Hematopoietic multipotent progenitor cell (in vitro differentiated cells): Measurements from ENCODE around the gene TPRX2. TPM values are rescaled to one million over a fixed set of nuclear protein-coding genes. Genes with fewer than 3 reads are reported as not detected.
"Not testable (repeated sequence)": the region's sequence is repeated elsewhere in the genome, so short reads cannot be mapped to it uniquely, and the experiment has no call there.

ENCODE experiments used
- DNase-seq, 3 donors: peaks; one replicate each; pipeline ENCODE4 v3.0.0-alpha.2; 2011 to 2015; ENCODE audit warnings: low read depth in 2 of 3, low spot score in 2 of 3
- total RNA-seq: library from RNA; depleted of rRNA; stranded (reverse); fragments of >200 nt; gene quantifications from one replicate; pipeline ENCODE4 v1.2.3, GENCODE V29; 2012

TPRX2 gene
- total RNA-seq, 1 donor, result not detected

- DNase-seq, result no peak
These were observed 1.7 kb downstream of the TPRX2 start for GRCh38 chr19:47860602-47861297.

GRCh38 chr19:47861630-47862029, 2.6 kb downstream of the TPRX2 start:
- no peak for DNase-seq

GRCh38 chr19:47863514-47863936, 4.5 kb downstream of the TPRX2 start:
- DNase-seq, result peak; percentile 50 to 85 (median 70)

- no peak for DNase-seq
These were observed 6.1 kb downstream of the TPRX2 start for GRCh38 chr19:47865166-47865565.

GRCh38 chr19:47878906-47879305, 19.9 kb downstream of the TPRX2 start:
- DNase-seq, result no peak

GRCh38 chr19:47879385-47879784, 20.4 kb downstream of the TPRX2 start:
- peak in 1 of 3 donors; percentile 44 for DNase-seq

GRCh38 chr19:47881757-47882156, 22.7 kb downstream of the TPRX2 start:
- DNase-seq, result no peak

GRCh38 chr19:47882890-47883289, 23.9 kb downstream of the TPRX2 start:
- no peak for DNase-seq

- no peak for DNase-seq
These were observed 26.0 kb downstream of the TPRX2 start for GRCh38 chr19:47885067-47885463.

GRCh38 chr19:47886010-47886559, 27.1 kb downstream of the TPRX2 start, which contains the start of gene SULT2A1:
Gene SULT2A1, minus strand, starts transcription at chr19:47886315. Its CDS starts 58 bp downstream, at chr19:47886257.
- no peak for DNase-seq

- DNase-seq, result no peak
These were observed 32.0 kb downstream of the TPRX2 start for GRCh38 chr19:47890865-47891621.

GRCh38 chr19:47891622-47891922, 32.5 kb downstream of the TPRX2 start:
- DNase-seq, result no peak

GRCh38 chr19:47891923-47892666, 33.1 kb downstream of the TPRX2 start:
- peak in 2 of 3 donors; percentile 72 to 87 for DNase-seq

- no peak for DNase-seq
These were observed 36.2 kb downstream of the TPRX2 start for GRCh38 chr19:47895165-47895782.

GRCh38 chr19:47896019-47896418, 37.0 kb downstream of the TPRX2 start:
- no peak for DNase-seq

GRCh38 chr19:47896773-47897172, 37.7 kb downstream of the TPRX2 start:
- DNase-seq, result no peak

GRCh38 chr19:47897861-47898260, 38.8 kb downstream of the TPRX2 start:
- no peak for DNase-seq

- DNase-seq, result no peak
These were observed 40.3 kb downstream of the TPRX2 start for GRCh38 chr19:47899335-47899734.

- no peak for DNase-seq
These were observed 42.3 kb downstream of the TPRX2 start for GRCh38 chr19:47901370-47901769.

GRCh38 chr19:47909350-47909749, 50.3 kb downstream of the TPRX2 start:
- not testable (repeated sequence) for DNase-seq

- not testable (repeated sequence) for DNase-seq
These were observed 51.2 kb downstream of the TPRX2 start for GRCh38 chr19:47910191-47910590.
